Mesenchymal stem cell (in vitro differentiated cells and primary cell): ENCODE measurements around the gene PRODH2.
A peak's percentile ranks its signal among the peaks of the same experiment; 100 is the strongest.

Experiments used
- DNase-seq: peaks from one replicate; pipeline ENCODE4 v3.0.0-alpha.2; 2013
- H2AFZ ChIP-seq: one replicate; pipeline ENCODE4 v1.6.1; 2013; ENCODE audit warnings: low read depth, mild to moderate bottlenecking, control low read depth, inconsistent platforms, low read length, moderate library complexity
- H2AK5ac ChIP-seq: 2 replicates; pipeline ENCODE4 v1.6.1; 2013; ENCODE audit warnings: low read length, moderate library complexity, mild to moderate bottlenecking, inconsistent platforms; ENCODE audit not compliant: severe bottlenecking
- H2BK120ac ChIP-seq: one replicate; pipeline ENCODE4 v1.6.1; 2013; ENCODE audit warnings: low read depth, mild to moderate bottlenecking, inconsistent platforms, low read length, moderate library complexity
- H2BK12ac ChIP-seq, 2 experiments: one replicate each; pipeline ENCODE4 v1.6.1; 2013; ENCODE audit warnings: inconsistent platforms in 2 of 2, low read length in 2 of 2, mild to moderate bottlenecking in 2 of 2, moderate library complexity in 2 of 2, control low read depth in 1 of 2
- H2BK15ac ChIP-seq: one replicate; pipeline ENCODE4 v1.6.1; 2013; ENCODE audit warnings: mild to moderate bottlenecking, low read depth, inconsistent platforms; ENCODE audit not compliant: poor library complexity, severe bottlenecking
- H2BK5ac ChIP-seq: 2 replicates; pipeline ENCODE4 v1.6.1; 2013; ENCODE audit warnings: low read depth, mild to moderate bottlenecking, low read length, control low read depth, inconsistent platforms; ENCODE audit not compliant: poor library complexity, severe bottlenecking
- H3K14ac ChIP-seq, 2 experiments: one replicate each; pipeline ENCODE4 v1.6.1; 2013; ENCODE audit warnings: inconsistent platforms in 2 of 2, low read length in 2 of 2, control low read depth in 1 of 2, mild to moderate bottlenecking in 1 of 2, moderate library complexity in 1 of 2
- H3K18ac ChIP-seq, 2 experiments: one replicate each; pipeline ENCODE4 v1.6.1; 2013; ENCODE audit warnings: inconsistent platforms in 2 of 2, low read length in 2 of 2, control low read depth in 1 of 2, low read depth in 1 of 2, mild to moderate bottlenecking in 1 of 2
- H3K23ac ChIP-seq, 2 experiments: one replicate each; pipeline ENCODE4 v1.6.1; 2013; ENCODE audit warnings: inconsistent platforms in 2 of 2, low read length in 2 of 2, mild to moderate bottlenecking in 2 of 2, moderate library complexity in 2 of 2, control low read depth in 1 of 2
- H3K27ac ChIP-seq: 2 replicates; pipeline ENCODE4 v1.5.1; 2013; ENCODE audit warnings: mild to moderate bottlenecking, moderate library complexity, low read length, control low read depth, inconsistent platforms; ENCODE audit not compliant: poor library complexity, severe bottlenecking
- H3K27me3 ChIP-seq, 2 experiments: 2 replicates each; pipeline versions ENCODE4 v1.6.1 to v1.7.0; 2013; ENCODE audit warnings: low read length in 2 of 2, mild to moderate bottlenecking in 2 of 2, moderate library complexity in 2 of 2, control low read depth in 1 of 2, inconsistent platforms in 1 of 2; ENCODE audit not compliant: control insufficient read depth in 1 of 2, insufficient read depth in 1 of 2
- H3K36me3 ChIP-seq, 2 experiments: 2 replicates each; pipeline versions ENCODE4 v1.6.1 to v1.7.0; 2013; ENCODE audit warnings: low read length in 2 of 2, control low read depth in 1 of 2, inconsistent platforms in 1 of 2, low read depth in 1 of 2, mild to moderate bottlenecking in 1 of 2; ENCODE audit not compliant: insufficient read depth in 2 of 2, control insufficient read depth in 1 of 2
- H3K4ac ChIP-seq, 2 experiments: one replicate each; pipeline ENCODE4 v1.6.1; 2013; ENCODE audit warnings: inconsistent platforms in 2 of 2, low read length in 2 of 2, mild to moderate bottlenecking in 2 of 2, moderate library complexity in 2 of 2, control low read depth in 1 of 2, low read depth in 1 of 2
- H3K4me1 ChIP-seq: 2 replicates; pipeline ENCODE4 v1.6.1; 2013; ENCODE audit warnings: low read depth, low read length, control low read depth; ENCODE audit not compliant: control insufficient read depth, insufficient read depth
- H3K4me2 ChIP-seq: 2 replicates; pipeline ENCODE4 v1.6.1; 2013; ENCODE audit warnings: low read length, mild to moderate bottlenecking, inconsistent platforms; ENCODE audit not compliant: poor library complexity, severe bottlenecking
- H3K4me3 ChIP-seq, 2 experiments: 2 replicates each; pipeline versions ENCODE4 v1.5.1 to v1.7.0; 2013; ENCODE audit warnings: low read length in 2 of 2, mild to moderate bottlenecking in 2 of 2, control low read depth in 1 of 2, low read depth in 1 of 2; ENCODE audit not compliant: insufficient read depth in 1 of 2
- H3K79me1 ChIP-seq: replicated peaks from 2 replicates; pipeline ENCODE4 v1.6.1; 2013; ENCODE audit warnings: mild to moderate bottlenecking, control low read depth, low read length, inconsistent platforms; ENCODE audit not compliant: poor library complexity, severe bottlenecking
- H3K9ac ChIP-seq: 2 replicates; pipeline ENCODE4 v1.7.0; 2013; ENCODE audit warnings: mild to moderate bottlenecking, low read length, moderate library complexity
- H3K9me3 ChIP-seq: 2 replicates; pipeline ENCODE4 v1.7.0; 2013; ENCODE audit warnings: mild to moderate bottlenecking, low read length; ENCODE audit not compliant: control insufficient read depth
- H4K8ac ChIP-seq: one replicate; pipeline ENCODE4 v1.6.1; 2013; ENCODE audit warnings: inconsistent platforms, mild to moderate bottlenecking, low read length, moderate library complexity
- H4K91ac ChIP-seq: one replicate; pipeline ENCODE4 v1.6.1; 2013; ENCODE audit warnings: mild to moderate bottlenecking, low read length, inconsistent platforms
- WGBS: methylation state at CpG from one replicate; pipeline ENCODE4 v1.1.7; 2013; ENCODE audit warnings: mixed read lengths; 5-methylcytosine and 5-hydroxymethylcytosine counted together

Gene PRODH2

DNA sequence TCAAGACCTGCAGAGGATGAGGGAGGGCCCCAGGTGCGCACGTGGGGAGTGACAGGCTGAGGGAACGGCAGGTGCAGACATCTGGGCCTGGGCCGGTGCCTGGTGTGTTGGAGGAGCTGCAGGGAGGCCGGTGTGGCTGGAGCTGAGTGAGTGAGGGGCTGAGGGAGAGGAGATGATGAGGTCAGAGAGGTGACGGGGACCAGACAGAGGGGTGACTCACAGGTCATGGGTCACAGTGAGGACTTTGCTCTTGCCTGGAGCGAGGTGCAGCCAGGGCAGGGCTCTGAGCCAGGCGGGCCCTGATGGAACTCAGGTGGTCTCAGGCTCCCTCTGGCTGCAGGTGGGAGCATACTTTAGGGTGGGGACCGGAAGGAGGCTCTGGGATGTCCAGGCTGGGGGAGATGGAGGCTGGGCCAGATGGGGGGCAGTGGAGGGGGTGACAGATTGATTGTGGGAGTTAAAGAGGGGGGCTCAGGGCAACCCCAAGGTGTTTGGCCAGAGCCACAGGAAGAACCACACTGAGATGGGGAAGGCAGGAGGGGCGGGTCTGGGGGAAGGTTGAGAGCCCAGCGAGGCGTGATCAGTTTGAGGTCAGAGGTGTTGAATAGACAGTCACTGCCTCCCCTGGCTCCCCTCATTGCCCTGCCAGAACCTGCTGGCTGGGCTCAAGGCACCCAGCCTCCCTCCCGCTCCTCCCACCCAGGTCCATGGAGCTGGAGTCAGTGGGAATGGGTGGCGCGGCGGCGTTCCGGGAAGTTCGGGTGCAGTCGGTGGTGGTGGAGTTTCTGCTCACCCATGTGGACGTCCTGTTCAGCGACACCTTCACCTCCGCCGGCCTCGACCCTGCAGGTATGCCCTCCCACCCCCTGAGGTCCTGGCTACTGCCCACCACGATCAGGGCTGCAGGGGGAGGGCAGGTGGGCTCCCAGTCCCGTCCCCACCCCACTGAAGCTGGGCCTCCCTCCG, 28.9 kb downstream of the PRODH2 start:
- no peak overlapping the region for H4K91ac ChIP-seq
- no peaks in the 10 kb centered on the region for H3K27me3 ChIP-seq
- H3K9me3 ChIP-seq = no peaks in the 10 kb centered on the region
- no peak overlapping the region for H3K27ac ChIP-seq
- H2BK120ac ChIP-seq = no peak overlapping the region
- H3K4me1 ChIP-seq = peaks cover 16% of the 10 kb centered on the region
- no peak overlapping the region for H2AFZ ChIP-seq
- H3K14ac ChIP-seq = no peak overlapping the region
- peaks cover 15 to 77% of the 10 kb centered on the region in 2 experiments for H3K36me3 ChIP-seq
- no peak overlapping the region for H2BK5ac ChIP-seq
- H3K4ac ChIP-seq = no peak overlapping the region
- no peak overlapping the region for H3K9ac ChIP-seq
- no peak overlapping the region for H3K4me2 ChIP-seq
- no peak overlapping the region for H3K18ac ChIP-seq
- peaks cover 3% of the 10 kb centered on the region for H3K79me1 ChIP-seq
- no peak overlapping the region for H4K8ac ChIP-seq
- WGBS = 83% methylated on average over 25 of the region's 28 CpGs
- no peak overlapping the region for H2AK5ac ChIP-seq
- no peak for DNase-seq
- H3K4me3 ChIP-seq = no peak overlapping the region
- no peak overlapping the region for H3K23ac ChIP-seq
- no peak overlapping the region for H2BK12ac ChIP-seq
- H2BK15ac ChIP-seq = no peak overlapping the region

DNA sequence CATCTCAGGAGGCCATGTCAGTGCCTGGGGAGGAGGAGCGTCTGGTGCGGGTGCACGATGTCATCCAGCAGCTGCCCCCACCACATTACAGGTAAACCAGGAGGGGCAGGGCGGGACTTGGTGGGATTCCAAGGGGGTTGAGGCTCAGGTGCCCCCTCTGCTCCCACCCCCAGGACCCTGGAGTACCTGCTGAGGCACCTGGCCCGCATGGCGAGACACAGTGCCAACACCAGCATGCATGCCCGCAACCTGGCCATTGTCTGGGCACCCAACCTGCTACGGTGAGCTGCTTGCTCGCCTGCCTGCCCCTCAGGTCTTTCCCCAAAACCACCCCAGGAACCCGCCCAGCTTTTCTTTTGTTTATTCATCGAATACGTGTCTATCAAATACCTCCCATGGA, 30.1 kb downstream of the PRODH2 start:
- H3K9me3 ChIP-seq = no peaks in the 10 kb centered on the region
- no peak overlapping the region for H3K14ac ChIP-seq
- no peak overlapping the region for H3K4me2 ChIP-seq
- H2BK5ac ChIP-seq = no peak overlapping the region
- no peak overlapping the region for H2AK5ac ChIP-seq
- no peak overlapping the region for H3K23ac ChIP-seq
- no peak overlapping the region for H2BK12ac ChIP-seq
- WGBS = 97% methylated on average over 12 of the region's 12 CpGs
- no peak overlapping the region for H3K4me3 ChIP-seq
- H3K18ac ChIP-seq = no peak overlapping the region
- H3K36me3 ChIP-seq = peaks cover 21 to 81% of the 10 kb centered on the region in 2 experiments
- no peak for DNase-seq
- H3K4me1 ChIP-seq = peaks cover 16% of the 10 kb centered on the region
- no peak overlapping the region for H2BK120ac ChIP-seq
- H3K27ac ChIP-seq = no peak overlapping the region
- H2BK15ac ChIP-seq = no peak overlapping the region
- no peak overlapping the region for H4K91ac ChIP-seq
- H4K8ac ChIP-seq = no peak overlapping the region
- H3K79me1 ChIP-seq = peaks cover 3% of the 10 kb centered on the region
- H2AFZ ChIP-seq = peak overlapping the region; percentile 31
- no peaks in the 10 kb centered on the region for H3K27me3 ChIP-seq
- H3K4ac ChIP-seq = no peak overlapping the region
- no peak overlapping the region for H3K9ac ChIP-seq

DNA sequence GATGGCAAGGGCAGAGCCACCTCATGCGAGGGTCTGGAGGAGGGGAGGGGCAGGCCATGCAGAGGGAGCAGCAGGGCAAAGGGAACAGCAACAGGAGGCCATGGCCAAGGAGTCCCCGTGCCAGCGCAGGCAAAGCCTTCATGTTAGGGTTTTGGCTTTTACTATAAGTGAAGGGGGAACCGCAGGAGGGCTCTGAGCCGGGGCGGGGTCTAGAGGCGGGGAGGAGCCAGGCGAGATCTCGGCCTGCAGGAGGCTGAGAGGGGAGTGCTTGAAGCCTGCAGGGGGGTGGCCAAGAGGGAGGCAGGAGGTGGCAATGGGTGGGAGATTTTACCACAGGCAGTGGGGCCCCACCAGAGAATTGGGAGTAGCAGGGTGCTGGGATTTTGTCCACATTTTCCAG, 31.0 kb downstream of the PRODH2 start:
- Histone ChIP-seq H2BK5ac (no peak overlapping the region), H4K91ac (no peak overlapping the region), H3K4me2 (no peak overlapping the region), H3K79me1 (peaks cover 8% of the 10 kb centered on the region), H3K9ac (no peak overlapping the region), H2AK5ac (no peak overlapping the region), H4K8ac (no peak overlapping the region), H3K9me3 (no peaks in the 10 kb centered on the region), H3K4ac (no peak overlapping the region), H3K27ac (no peak overlapping the region), H2BK15ac (no peak overlapping the region), H3K23ac (no peak overlapping the region), H3K4me3 (no peak overlapping the region), H3K14ac (no peak overlapping the region), H2BK12ac (no peak overlapping the region), H2BK120ac (no peak overlapping the region), H2AFZ (no peak overlapping the region), H3K4me1 (peaks cover 10% of the 10 kb centered on the region), H3K18ac (no peak overlapping the region), H3K36me3 (peaks cover 21 to 74% of the 10 kb centered on the region in 2 experiments), H3K27me3 (no peaks in the 10 kb centered on the region)
- no peak for DNase-seq
- WGBS = 68% methylated on average over 9 of the region's 9 CpGs

DNA sequence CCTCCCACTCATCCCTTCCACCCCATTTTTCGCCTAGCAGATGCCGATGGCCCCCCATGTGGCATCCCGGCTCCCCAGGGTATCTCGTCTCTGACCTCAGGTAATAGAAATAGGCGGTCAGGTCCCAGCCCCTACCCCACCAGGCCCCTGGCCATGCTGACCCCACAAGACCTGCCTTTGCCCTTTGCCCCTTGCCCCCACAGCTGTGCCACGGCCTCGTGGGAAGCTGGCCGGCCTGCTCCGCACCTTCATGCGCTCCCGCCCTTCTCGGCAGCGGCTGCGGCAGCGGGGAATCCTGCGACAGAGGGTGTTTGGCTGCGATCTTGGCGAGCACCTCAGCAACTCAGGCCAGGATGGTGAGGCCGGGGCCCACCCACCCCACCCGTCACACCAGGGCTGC, 31.9 kb downstream of the PRODH2 start:
- Histone ChIP-seq H4K91ac (no peak overlapping the region), H3K9me3 (no peaks in the 10 kb centered on the region), H3K36me3 (peaks cover 21 to 65% of the 10 kb centered on the region in 2 experiments), H3K4me3 (no peak overlapping the region), H4K8ac (no peak overlapping the region), H3K4me1 (peaks cover 17% of the 10 kb centered on the region), H3K14ac (no peak overlapping the region), H2AFZ (no peak overlapping the region), H3K18ac (no peak overlapping the region), H2AK5ac (no peak overlapping the region), H3K4me2 (no peak overlapping the region), H3K9ac (no peak overlapping the region), H3K4ac (no peak overlapping the region), H3K27ac (no peak overlapping the region), H2BK12ac (no peak overlapping the region), H2BK15ac (no peak overlapping the region), H3K23ac (no peak overlapping the region), H2BK5ac (no peak overlapping the region), H3K27me3 (no peaks in the 10 kb centered on the region), H3K79me1 (peaks cover 17% of the 10 kb centered on the region), H2BK120ac (no peak overlapping the region)
- WGBS = 99% methylated on average over 20 of the region's 20 CpGs
- no peak for DNase-seq
